RWPE1 (cell line): ENCODE measurements around the gene ANKIB1.

Experiments
- CTCF ChIA-PET: fragments of 350-600 bp; sonication (Branson Sonifier 250); formaldehyde crosslinking; extraction: SDS; loops from one replicate; lab custom pipeline; 2021; lab: Yijun Ruan, JAX
- POLR2A ChIA-PET: fragments of 400-600 bp; formaldehyde crosslinking; extraction: SDS; loops from one replicate; lab custom pipeline; 2020; ENCODE audit warnings: antibody characterized with exemption; ENCODE audit not compliant: low non-redundant PET; lab: Yijun Ruan, JAX
- DNase-seq: peaks from one replicate; pipeline ENCODE4 v3.0.0; 2012; ENCODE audit warnings: low spot score
- H3K27ac ChIP-seq: fragments of 450-650 bp; 2 replicates; pipeline ENCODE4 v1.5.1; 2017
- TF ChIP-seq, protein P1 (sequence below): fragments of 450-650 bp; conservative IDR thresholded peaks from 2 replicates; pipeline ENCODE4 v1.5.1; 2017; ENCODE audit warnings: low read depth, mild to moderate bottlenecking

ANKIB1 gene

DNA sequence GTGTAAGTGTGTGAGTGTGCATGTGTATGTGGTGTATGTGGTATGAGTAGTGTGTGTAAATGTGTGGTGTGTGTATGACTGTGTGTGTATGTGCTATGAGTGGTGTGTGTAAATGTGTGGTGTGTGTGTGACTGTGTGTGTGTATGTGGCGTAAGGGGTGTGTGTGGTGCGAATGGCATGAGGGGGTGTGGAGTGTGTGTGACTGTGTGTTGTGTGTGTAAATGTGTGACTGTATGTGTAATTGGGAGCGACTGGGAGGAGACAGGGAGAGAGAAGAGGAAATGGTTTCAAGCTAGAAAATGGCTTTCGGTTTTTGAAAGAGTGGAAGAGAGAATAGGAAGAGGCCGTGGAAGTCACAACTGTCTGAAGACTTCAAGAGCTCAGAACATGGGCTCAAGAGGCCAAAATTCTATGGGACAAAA is 177.9 kb downstream of the ANKIB1 start:
- no peak overlapping the region for H3K27ac ChIP-seq
- DNase-seq = no peak
- ChIA-PET POLR2A (no interaction called here), CTCF (interaction anchor here (1.0 to 1.2 kb wide), 3 partner anchors 16 to 37 kb away, joined by 3 to 11 read pairs (median 3); partner anchors contain the start of gene GATAD1)
- TF ChIP-seq, protein P1, sequence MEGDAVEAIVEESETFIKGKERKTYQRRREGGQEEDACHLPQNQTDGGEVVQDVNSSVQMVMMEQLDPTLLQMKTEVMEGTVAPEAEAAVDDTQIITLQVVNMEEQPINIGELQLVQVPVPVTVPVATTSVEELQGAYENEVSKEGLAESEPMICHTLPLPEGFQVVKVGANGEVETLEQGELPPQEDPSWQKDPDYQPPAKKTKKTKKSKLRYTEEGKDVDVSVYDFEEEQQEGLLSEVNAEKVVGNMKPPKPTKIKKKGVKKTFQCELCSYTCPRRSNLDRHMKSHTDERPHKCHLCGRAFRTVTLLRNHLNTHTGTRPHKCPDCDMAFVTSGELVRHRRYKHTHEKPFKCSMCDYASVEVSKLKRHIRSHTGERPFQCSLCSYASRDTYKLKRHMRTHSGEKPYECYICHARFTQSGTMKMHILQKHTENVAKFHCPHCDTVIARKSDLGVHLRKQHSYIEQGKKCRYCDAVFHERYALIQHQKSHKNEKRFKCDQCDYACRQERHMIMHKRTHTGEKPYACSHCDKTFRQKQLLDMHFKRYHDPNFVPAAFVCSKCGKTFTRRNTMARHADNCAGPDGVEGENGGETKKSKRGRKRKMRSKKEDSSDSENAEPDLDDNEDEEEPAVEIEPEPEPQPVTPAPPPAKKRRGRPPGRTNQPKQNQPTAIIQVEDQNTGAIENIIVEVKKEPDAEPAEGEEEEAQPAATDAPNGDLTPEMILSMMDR = no peak

DNA sequence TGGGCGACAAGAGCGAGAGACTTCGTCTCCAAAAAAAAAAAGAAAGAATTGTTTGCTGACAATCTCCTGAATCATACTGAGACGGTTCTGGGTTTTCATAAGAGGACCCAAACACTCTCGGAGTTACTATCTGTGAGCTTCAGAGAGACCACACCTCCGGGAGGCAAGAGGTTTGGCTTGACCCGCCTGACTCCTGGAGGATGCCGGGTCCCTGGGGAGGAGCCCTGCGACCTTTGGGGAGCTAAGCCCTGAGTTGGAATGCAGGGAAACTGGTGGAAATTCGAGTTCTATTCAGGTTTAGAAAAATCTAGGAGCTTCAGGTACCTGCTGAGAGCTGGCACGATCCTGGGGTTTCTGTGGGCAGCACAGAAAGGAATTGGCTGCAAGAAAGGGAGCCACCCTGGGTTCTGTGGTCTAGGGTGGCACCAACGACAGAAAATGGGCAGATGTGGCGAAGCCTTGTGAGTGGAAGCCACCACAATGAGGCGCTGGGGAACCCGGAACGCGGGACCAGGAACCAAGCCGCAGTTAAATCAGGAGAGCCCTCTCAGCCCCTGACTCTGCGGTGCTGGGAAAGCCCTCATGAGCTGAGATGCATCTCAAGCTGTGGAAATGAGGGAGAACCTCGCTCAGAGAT is 179.7 kb downstream of the ANKIB1 start:
- ChIA-PET POLR2A (no interaction called here), CTCF (interaction anchor here (0.6 to 0.9 kb wide), 3 partner anchors 12 to 23 kb away, joined by 3 to 4 read pairs (median 3); no protein-coding TSS in a partner anchor)
- H3K27ac ChIP-seq = no peak overlapping the region
- no peak for DNase-seq
- TF ChIP-seq, protein P1 = no peak

DNA sequence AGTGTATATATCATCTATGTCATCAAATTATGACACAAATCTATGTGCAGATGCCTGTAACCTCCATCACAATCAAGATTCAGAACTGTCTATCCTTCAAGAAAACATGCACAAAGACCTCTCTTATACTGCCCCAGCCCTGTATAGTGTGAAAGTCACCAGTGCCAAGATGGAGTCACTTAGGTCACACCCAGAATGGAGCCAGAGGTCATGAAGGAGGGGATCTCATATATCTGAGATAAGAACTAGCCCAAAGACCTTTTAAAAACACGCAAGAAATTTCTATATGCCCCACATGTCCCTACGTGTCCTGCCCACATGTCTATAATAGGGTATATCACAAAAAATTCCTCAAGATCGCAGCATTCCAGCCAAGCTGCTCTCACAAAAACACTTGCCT is 181.4 kb downstream of the ANKIB1 start:
- ChIA-PET CTCF (interaction anchor here (0.6 kb wide), 1 partner anchor 1137 kb away, joined by 10 read pairs; no protein-coding TSS in a partner anchor), POLR2A (no interaction called here)
- H3K27ac ChIP-seq = no peak overlapping the region
- DNase-seq = no peak
- TF ChIP-seq, protein P1 = no peak

GRCh38 chr7:92432299-92432946 is 186.6 kb downstream of the ANKIB1 start:
- TF ChIP-seq, protein P1 = no peak
- no peak overlapping the region for H3K27ac ChIP-seq
- CTCF ChIA-PET = no interaction called here
- POLR2A ChIA-PET = no interaction called here
- no peak for DNase-seq

GRCh38 chr7:92433019-92433418 is 187.2 kb downstream of the ANKIB1 start:
- no peak overlapping the region for H3K27ac ChIP-seq
- DNase-seq = no peak
- CTCF ChIA-PET = no interaction called here
- TF ChIP-seq, protein P1 = no peak
- POLR2A ChIA-PET = no interaction called here

GRCh38 chr7:92435542-92435941 is 189.8 kb downstream of the ANKIB1 start:
- no peak for DNase-seq
- TF ChIP-seq, protein P1 = no peak
- CTCF ChIA-PET = no interaction called here
- POLR2A ChIA-PET = no interaction called here
- no peak overlapping the region for H3K27ac ChIP-seq
